Retinal pigment epithelial cell (primary cell): ENCODE data around the gene PRDM16.

Experiments used
- DNase-seq: peaks from one replicate; pipeline ENCODE4 v3.0.0-alpha.2; 2010; ENCODE audit warnings: low read depth
- H3K4me3 ChIP-seq: 2 replicates; pipeline ENCODE4 v1.5.1; 2011; ENCODE audit warnings: mild to moderate bottlenecking, low read length, control low read depth, moderate library complexity
- TF ChIP-seq, protein P1 (sequence below): conservative IDR thresholded peaks from 2 replicates; pipeline ENCODE4 v1.5.1; 2011; ENCODE audit warnings: low read depth, low read length, control low read depth, inconsistent platforms

The PRDM16 gene

DNA sequence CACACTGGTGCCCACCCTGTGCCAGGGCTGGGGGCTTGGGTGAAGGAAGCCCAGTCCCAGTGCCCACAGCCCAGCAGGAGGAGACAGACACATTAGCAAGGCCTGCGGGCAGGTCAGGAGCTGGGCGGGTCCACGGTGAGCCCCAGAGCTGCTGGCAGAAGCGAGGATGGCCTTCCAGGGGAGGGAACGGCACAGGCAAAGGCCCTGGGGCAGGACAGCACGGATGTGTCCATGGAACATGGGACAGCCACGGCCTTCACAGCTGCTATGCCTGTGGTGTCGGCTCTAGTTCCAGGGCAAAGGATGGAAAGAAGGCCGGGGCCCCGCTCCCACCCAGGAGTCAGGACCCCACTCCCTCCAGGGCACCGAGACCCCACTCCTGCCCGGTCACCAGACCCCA lies 220.5 kb downstream of the PRDM16 start:
- no peak overlapping the region for H3K4me3 ChIP-seq
- TF ChIP-seq, protein P1, sequence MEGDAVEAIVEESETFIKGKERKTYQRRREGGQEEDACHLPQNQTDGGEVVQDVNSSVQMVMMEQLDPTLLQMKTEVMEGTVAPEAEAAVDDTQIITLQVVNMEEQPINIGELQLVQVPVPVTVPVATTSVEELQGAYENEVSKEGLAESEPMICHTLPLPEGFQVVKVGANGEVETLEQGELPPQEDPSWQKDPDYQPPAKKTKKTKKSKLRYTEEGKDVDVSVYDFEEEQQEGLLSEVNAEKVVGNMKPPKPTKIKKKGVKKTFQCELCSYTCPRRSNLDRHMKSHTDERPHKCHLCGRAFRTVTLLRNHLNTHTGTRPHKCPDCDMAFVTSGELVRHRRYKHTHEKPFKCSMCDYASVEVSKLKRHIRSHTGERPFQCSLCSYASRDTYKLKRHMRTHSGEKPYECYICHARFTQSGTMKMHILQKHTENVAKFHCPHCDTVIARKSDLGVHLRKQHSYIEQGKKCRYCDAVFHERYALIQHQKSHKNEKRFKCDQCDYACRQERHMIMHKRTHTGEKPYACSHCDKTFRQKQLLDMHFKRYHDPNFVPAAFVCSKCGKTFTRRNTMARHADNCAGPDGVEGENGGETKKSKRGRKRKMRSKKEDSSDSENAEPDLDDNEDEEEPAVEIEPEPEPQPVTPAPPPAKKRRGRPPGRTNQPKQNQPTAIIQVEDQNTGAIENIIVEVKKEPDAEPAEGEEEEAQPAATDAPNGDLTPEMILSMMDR = no peak
- no peak for DNase-seq

DNA sequence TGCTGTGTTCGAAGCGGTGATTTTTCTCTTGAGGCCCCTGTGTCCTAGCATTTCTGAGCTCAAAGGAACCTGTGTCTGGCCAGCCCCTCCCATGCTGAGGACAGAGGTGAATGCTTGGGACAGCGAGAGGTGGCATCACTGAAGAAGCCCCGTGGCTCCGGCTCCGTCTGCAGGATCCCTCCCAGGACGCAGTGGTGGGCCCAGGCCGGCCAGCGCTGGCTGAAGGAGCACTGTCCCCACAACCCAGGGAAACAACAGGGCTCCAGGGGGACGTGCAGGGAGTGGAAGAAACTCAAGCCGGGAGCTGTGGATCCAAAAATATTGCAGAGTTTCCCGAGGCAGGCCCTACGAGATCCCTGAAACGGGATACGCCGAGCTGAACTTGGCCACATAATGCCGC lies 221.4 kb downstream of the PRDM16 start:
- TF ChIP-seq, protein P1 = no peak
- H3K4me3 ChIP-seq = no peak overlapping the region
- no peak for DNase-seq

DNA sequence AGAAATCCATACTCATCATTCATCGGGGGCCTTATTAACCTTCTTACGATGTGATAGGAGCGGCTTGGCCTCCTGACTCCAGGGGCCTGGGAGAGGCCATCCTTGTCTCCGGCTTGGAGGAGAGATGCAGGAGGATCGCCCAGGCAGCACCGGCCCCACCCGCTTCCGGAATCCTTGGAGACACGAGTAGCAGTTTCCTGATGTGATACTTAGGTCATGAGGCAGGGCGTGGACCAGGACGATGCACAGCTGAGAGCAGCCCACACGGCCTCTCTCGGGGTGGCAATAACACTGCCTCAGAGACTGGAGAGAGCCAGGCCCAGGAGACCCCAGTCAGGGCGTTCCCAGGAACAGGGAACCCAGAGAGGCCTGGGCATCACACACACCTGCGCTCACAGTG lies 221.9 kb downstream of the PRDM16 start:
- H3K4me3 ChIP-seq = no peak overlapping the region
- TF ChIP-seq, protein P1 = no peak
- DNase-seq = no peak

DNA sequence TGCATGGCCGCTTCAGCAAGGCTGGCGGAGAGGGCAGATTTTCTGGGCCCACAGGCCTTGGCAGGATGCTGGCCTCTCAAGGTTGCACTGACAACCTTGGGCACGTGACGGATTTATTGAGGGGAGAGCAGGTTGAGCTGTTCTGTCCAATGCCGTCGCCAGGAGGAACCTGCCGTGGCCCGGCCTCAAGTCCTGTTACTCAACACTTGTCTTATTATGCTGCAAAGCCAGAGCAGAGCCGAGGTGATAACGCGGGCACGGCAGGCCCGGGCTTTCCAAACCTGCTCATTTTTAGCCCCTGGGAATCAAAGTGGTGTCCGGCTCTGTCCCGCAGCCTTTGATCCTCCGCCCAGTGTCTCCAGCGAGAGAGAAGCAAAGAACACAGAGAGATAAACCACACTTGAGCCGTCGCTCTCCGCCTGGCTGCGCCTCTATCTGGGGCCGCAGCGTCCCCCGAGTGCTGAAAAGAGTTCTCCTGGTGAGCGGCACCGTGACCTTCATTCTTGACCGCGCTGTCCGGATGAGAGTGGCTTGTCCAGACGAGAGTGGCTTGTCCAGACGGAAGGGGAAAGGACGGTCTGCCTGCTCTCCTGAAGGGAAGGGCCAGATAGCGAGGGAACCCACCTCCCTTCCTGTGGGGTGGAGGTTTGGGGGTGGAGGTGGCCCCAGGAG lies 223.2 kb downstream of the PRDM16 start:
- TF ChIP-seq, protein P1 = no peak
- H3K4me3 ChIP-seq = no peak overlapping the region
- DNase-seq = no peak

DNA sequence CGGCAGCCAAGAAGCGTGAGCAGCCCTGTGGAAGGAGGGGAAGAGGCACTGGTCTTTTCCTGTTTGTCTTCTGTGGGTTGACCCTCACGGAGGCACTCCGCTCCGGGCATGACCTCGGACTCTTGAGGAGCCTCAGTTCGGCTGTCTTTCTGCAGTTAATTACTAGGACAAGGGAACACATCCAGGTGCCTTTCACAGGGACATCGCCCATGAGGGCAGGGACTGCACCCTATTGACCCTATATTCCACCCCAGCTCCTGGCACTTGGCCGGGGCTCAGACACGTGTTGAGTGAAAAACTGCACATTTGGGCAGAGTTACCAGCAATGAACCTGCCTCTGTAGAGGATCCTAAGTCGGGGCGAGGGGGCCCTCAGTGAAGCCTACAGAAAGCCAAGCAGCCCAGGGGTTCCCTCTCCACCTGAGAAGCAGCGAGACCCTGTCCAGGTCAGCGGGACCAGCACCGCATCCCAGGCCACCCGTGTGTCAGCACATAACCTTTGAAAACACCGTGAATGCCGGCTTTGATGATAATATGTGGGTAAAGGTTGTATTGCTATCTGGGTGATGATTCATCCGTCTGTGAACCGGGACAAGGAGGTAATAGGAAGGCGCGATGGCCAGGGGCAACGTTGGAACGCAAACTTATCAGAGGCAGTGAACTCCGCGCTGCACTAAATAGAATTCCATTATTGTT lies 224.0 kb downstream of the PRDM16 start:
- H3K4me3 ChIP-seq = no peak overlapping the region
- no peak for DNase-seq
- TF ChIP-seq, protein P1 = no peak

DNA sequence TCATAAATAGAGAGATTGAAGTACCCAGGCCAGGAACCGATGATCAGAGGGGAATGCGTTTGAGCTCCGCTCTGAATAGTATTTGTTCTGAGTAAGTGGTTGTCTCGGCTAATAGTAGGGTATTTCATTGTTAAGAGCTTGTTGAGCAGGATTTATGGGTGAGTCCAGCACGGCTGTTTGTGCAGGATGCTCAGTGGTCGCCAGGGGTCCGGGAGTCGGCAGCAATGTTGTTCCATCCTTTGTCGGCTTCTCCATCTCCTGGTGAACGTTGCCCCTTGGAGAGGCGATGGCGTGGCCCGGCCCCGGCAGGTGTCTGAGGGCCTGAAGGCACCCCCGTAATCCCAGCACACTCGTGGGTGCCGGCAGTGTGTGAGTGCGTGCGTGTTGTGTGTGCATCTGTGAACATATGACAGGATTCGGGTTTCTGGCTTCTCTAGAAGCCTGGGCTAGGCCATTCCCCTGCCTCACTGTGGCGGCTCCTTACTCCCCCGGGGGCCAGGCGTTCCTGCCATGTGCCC lies 224.6 kb downstream of the PRDM16 start:
- DNase-seq = no peak
- TF ChIP-seq, protein P1 = no peak
- no peak overlapping the region for H3K4me3 ChIP-seq

DNA sequence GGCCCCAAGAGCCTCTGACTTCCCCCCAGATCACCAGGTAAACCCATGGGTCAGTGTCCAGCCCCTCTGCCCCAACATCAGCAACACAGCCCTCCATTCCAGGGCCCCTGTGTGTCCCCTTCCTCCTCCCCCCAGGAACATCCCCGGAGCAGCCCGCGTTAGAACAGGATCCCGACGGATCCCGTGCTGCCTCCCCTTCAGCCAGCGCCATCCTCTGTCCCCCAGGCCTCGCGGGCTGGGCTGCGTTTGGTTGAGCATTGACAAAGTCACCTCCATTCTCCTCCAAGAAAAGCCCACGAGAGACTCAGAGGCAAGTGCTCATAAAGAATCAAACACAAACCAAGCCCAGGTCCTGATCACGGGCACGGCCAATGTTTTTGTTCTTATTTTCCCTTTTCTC lies 225.4 kb downstream of the PRDM16 start:
- H3K4me3 ChIP-seq = no peak overlapping the region
- TF ChIP-seq, protein P1 = no peak
- no peak for DNase-seq
